Lower leg skin (tissue), 3 donors: Measurements from ENCODE around the gene GDPD4.

Experiments
- POLR2A ChIP-seq, 2 donors: fragments of 450-650 bp; IDR thresholded peaks; one replicate each; pipeline ENCODE4 v1.6.1; 2016 to 2017; ENCODE audit warnings: antibody characterized with exemption in 2 of 2, mild to moderate bottlenecking in 1 of 2, moderate library complexity in 1 of 2
- TF ChIP-seq, protein P1 (sequence below), 3 donors: fragments of 450-650 bp; IDR thresholded peaks; one replicate each; pipeline ENCODE4 v1.5.1; 2016; ENCODE audit warnings: antibody characterized with exemption in 3 of 3, mild to moderate bottlenecking in 3 of 3, moderate library complexity in 2 of 3

DNA sequence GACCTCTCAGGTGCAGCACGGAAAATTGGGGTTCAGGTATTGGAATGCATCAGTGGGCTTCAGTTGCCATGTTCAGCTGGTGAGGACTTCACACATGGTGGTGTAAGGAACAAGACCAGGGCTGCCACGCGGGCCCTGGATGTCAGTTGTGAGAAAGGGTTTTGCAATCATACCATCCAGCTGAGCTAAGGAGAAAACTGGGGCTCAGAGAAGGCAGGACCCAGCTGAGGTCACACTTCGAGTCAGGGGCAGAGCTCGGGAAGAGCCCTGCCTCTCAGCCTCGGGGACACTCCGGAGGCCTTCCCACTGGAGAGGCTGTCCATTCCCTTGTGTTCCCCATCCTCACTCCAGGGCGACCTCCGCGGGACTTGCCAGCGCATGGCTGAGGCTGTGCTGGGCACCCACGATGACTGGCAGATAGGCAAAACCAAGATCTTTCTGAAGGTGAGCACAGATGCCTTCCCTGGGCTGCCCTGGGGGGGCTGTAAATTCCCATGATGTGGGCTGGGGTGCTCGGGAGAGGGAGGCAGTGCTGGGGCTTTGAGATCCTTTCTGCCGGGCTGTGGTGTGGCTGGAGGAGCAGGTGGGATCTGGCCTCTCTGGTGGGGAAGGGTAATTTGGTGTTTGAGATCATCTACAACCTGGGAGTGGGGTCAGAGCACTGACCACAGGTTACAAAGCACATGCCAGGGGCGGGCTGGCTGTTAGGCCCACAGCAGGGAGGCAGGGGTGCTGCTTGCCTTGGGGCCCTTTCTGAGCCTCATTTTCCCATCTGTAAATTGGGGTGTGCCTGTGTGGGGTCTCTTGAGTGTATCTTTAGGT is 126.3 kb downstream of the GDPD4 start:
- TF ChIP-seq, protein P1, sequence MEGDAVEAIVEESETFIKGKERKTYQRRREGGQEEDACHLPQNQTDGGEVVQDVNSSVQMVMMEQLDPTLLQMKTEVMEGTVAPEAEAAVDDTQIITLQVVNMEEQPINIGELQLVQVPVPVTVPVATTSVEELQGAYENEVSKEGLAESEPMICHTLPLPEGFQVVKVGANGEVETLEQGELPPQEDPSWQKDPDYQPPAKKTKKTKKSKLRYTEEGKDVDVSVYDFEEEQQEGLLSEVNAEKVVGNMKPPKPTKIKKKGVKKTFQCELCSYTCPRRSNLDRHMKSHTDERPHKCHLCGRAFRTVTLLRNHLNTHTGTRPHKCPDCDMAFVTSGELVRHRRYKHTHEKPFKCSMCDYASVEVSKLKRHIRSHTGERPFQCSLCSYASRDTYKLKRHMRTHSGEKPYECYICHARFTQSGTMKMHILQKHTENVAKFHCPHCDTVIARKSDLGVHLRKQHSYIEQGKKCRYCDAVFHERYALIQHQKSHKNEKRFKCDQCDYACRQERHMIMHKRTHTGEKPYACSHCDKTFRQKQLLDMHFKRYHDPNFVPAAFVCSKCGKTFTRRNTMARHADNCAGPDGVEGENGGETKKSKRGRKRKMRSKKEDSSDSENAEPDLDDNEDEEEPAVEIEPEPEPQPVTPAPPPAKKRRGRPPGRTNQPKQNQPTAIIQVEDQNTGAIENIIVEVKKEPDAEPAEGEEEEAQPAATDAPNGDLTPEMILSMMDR (IDR thresholded peaks at IDR 0.05), result no peak
- TF ChIP-seq POLR2A (IDR thresholded peaks at IDR 0.05), result no peak
